Keratinocyte (primary cell): ENCODE data around the gene WNT8A.
"Not testable (repeated sequence)": the region's sequence is repeated elsewhere in the genome, so short reads cannot be mapped to it uniquely, and the experiment has no call there.

Experiments used
- EZH2 ChIP-seq: IDR thresholded peaks from one replicate; pipeline ENCODE4 v1.6.1; 2012; ENCODE audit warnings: inconsistent platforms, mild to moderate bottlenecking, low read length, moderate library complexity
- TF ChIP-seq, protein P1 (sequence below), 3 experiments: IDR thresholded peaks in 1 of 3; conservative IDR thresholded peaks in 1 of 3; optimal IDR thresholded peaks in 1 of 3; 2 replicates in 2 of 3; 3 replicates in 1 of 3; pipeline versions ENCODE3 to v1.5.1; 2011; ENCODE audit warnings: low read length in 3 of 3, mild to moderate bottlenecking in 3 of 3, moderate library complexity in 2 of 3, control low read depth in 1 of 3, inconsistent platforms in 1 of 3; ENCODE audit not compliant: insufficient read depth in 2 of 3; ENCODE audit errors: extremely low read depth in 1 of 3

DNA sequence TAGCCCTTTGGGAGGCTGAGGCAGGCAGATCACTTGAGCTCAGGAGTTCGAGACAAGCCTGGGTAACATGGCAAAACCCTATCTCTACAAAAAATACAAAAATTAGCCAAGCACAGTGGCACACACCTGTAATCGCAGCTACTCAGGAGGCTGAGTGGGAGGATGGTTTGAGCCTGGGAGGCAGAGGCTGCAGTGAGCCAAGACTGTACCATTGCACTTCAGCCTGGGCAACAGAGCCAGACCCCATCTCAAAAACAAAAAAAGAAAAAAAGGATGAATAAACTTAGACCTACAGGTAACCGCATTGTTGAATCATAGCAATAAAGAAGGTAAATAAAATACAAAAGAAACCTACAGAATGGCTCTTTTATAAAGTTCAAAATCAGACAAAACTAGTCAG, 38.5 kb upstream of the WNT8A start:
- TF ChIP-seq, protein P1, sequence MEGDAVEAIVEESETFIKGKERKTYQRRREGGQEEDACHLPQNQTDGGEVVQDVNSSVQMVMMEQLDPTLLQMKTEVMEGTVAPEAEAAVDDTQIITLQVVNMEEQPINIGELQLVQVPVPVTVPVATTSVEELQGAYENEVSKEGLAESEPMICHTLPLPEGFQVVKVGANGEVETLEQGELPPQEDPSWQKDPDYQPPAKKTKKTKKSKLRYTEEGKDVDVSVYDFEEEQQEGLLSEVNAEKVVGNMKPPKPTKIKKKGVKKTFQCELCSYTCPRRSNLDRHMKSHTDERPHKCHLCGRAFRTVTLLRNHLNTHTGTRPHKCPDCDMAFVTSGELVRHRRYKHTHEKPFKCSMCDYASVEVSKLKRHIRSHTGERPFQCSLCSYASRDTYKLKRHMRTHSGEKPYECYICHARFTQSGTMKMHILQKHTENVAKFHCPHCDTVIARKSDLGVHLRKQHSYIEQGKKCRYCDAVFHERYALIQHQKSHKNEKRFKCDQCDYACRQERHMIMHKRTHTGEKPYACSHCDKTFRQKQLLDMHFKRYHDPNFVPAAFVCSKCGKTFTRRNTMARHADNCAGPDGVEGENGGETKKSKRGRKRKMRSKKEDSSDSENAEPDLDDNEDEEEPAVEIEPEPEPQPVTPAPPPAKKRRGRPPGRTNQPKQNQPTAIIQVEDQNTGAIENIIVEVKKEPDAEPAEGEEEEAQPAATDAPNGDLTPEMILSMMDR (optimal IDR thresholded peaks at IDR 0.05 in 1 of 3, IDR thresholded peaks at IDR 0.05 in 1 of 3, conservative IDR thresholded peaks at IDR 0.05 in 1 of 3; ENCODE audit: extremely low read depth in 1 of 3, insufficient read depth in 2 of 3, low read length in 3 of 3): not testable (repeated sequence)
- not testable (repeated sequence) for TF ChIP-seq EZH2
